GM04504 (cell line): ENCODE measurements around the gene BRD1.

Source experiments
- DNase-seq: peaks from one replicate; pipeline ENCODE4 v3.0.0-alpha.2; 2012; ENCODE audit warnings: low read depth

The BRD1 gene

DNA sequence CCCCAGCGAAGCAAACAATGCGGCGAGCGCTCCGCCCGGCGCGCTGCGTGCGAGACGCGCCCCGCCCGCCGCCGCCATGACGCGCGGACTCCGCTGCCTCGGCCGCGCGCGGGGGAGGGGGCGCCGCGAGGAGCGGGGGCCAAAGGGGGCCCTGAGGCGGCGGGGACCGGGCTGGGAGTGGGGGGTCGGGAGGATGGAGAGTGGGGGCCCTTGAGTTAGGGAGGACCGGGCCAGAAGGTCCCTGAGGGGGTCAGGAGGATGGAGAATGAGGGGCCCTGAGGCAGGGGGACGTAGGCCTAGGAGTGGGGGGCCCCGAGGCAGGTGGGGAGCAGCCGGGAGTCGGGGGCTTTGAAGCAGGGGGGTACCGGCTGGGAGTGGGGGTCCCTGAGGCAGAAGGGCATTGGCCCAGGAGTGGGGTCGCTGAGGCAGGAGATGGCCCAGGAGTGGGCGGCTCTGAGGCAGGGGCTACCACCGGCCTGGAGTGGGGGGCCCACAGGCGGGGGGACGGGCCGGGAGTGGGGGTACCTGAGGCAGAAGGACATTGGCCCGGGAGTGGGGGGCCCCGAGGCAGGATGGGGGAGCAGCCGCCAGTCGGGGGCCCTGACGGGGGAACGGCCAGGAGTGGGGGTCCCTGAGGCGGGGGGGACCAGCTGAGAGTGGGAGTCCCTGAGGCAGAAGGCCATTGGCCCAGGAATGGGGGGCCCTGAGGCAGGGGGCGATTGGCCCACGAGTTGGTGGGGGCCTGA is at the start of gene BRD1:
Gene BRD1, minus strand, starts transcription at position 21 of the 746 bp plus-strand sequence. CDS start 3,556 bp downstream, outside the sequence.
- DNase-seq = no peak

- DNase-seq = no peak
These were observed 45.7 kb upstream of the BRD1 start for GRCh38 chr22:49873228-49873940.

DNA sequence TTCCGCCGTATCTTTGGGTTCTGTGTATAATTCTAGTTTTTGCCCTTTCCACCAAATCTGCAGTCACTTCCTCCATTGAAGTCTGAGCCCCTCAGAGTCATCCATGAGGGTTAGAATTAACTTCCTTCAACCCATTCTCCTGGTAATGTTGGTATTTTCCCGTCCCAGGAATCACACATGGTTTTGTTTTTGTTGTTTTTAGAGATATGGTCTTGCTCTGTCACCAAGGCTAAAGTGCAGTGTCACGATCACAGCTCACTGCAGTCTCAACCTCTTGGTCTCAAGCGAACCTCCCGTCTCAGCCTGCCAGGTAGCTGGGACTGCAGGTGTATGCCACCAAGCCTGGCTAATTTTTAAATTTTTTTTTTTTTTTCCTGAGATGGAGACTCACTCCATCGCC is 44.7 kb upstream of the BRD1 start:
- no peak for DNase-seq

GRCh38 chr22:49871482-49871881 is 43.8 kb upstream of the BRD1 start:
- DNase-seq = no peak

DNA sequence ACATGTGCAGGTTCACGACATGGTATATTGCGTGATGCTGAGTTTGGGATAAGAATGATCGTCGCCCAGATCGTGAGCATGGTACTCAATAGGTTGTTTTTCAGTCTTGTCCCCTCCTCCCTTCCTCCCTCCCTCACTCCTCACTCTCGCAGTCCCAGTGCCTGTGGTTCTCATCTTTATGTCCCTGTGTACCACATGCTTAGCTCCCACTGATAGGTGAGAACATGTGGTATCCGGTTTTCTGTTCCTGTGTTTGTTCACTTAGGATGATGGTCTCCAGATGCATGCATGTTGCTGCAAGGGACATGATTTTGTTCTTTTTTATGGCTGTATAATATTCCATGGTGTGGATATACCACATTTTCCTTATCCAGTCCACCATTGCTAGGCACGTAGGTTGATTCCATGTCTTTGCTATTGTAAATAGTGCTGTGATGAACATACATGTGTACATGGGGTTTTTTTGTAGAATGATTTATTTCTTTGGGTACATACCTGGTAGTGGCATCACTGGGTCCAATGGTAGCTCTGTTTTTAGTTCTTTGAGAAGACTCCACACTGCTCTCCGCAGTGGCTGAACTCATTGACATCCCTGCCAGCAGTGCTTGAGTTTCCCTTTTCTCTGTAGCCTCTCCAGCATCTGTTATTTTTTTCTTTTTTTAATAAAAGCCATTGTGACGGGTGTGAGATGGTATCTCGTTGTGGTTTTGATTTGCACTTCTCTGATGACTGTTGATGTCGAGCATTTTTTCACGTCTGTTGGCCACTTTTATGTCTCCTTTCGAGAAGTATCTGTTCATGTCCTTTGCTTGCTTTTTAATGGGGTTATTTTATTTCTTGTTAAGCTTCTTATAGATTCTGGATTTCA is 42.4 kb upstream of the BRD1 start:
- DNase-seq = no peak

GRCh38 chr22:49869086-49869830 is 41.6 kb upstream of the BRD1 start:
- DNase-seq = no peak

GRCh38 chr22:49867303-49868265 is 39.9 kb upstream of the BRD1 start:
- no peak for DNase-seq

- no peak for DNase-seq
These were observed 39.0 kb upstream of the BRD1 start for GRCh38 chr22:49866646-49867045.

- no peak for DNase-seq
These were observed 38.5 kb upstream of the BRD1 start for GRCh38 chr22:49866134-49866533.

DNA sequence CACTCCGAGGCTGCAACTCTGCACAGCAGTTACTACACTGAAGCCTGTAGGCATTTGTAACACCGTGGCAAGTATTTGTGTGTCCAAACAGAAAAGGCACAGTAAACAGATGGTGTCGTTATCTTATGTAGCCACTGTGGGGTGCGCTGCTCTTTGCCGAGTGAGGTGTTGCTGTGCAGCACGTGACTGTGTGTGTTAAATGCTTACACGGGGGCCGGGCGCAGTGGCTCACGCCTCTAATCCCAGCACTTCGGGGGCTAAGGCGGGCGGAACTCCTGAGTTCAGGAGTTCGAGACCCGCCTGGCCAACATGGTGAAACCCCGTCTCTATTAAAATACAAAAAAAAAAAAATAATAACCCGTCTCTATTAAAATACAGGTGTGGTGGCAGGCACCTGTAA is 37.5 kb upstream of the BRD1 start:
- DNase-seq = no peak

- DNase-seq = no peak
These were observed 36.3 kb upstream of the BRD1 start for GRCh38 chr22:49863931-49864330.

GRCh38 chr22:49862496-49862776 is 34.8 kb upstream of the BRD1 start:
- DNase-seq = no peak

DNA sequence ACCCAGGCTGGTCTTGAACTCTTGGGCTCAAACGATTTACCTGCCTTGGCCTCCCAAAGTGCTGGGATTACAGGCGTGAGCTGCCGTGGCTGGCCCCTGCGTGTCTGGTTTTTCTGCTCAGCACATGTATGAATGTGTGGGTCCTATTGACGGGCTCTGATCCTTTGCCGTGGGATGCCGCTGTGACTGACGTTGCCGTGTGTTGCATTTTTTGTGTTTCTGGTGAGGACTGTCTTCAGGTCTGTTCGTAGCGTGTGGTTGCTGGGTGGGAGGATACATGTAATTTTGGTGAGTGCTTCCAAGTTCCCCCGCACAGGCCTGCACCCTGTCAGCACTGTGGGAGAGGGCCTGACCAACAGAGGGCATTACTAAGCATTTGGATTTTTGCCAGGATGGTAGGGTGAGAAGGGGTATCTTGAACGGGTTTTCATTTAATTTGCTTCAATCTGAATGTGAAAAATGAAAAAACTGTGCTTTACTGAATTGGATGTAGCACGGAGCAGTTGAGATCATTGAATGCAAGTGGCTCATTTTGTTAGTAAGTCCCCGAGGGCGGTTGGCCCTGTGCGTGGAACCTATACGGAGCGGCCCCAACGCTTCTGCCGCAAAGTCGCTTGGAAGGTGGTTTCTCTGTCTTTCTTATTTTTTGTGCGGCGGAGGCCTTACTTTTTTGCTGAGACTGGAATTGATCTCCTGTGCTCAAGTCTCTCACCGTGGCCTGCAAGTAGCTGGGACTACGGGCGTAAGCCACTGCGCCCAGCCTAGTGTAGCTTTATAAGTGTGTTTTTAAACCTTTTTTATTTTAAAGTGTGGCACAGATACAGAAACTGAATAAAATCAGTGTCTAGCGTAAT is 34.2 kb upstream of the BRD1 start:
- DNase-seq = no peak

DNA sequence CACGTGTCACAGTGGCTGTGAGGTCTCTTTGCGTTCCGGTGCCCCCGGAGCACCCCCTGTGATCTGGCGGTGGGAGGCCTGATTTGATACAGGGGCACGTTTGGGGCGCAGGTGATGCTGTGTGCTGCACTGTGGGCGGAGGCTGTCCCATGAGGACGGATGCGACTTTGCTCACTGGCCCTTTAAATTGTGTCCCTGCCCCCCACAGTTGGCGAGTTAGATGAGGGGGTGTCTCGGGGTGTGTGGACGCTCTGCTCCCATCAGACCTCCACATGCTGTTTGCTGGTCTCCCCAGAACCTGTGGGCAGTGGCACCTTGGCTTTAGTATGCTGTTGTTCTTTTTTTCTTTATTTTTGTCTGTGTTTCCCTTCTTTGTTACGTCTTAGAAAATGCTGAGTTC is 31.2 kb upstream of the BRD1 start:
- no peak for DNase-seq

- no peak for DNase-seq
These were observed 29.3 kb upstream of the BRD1 start for GRCh38 chr22:49856766-49857618.

- DNase-seq = no peak
These were observed 28.7 kb upstream of the BRD1 start for GRCh38 chr22:49856343-49856742.

DNA sequence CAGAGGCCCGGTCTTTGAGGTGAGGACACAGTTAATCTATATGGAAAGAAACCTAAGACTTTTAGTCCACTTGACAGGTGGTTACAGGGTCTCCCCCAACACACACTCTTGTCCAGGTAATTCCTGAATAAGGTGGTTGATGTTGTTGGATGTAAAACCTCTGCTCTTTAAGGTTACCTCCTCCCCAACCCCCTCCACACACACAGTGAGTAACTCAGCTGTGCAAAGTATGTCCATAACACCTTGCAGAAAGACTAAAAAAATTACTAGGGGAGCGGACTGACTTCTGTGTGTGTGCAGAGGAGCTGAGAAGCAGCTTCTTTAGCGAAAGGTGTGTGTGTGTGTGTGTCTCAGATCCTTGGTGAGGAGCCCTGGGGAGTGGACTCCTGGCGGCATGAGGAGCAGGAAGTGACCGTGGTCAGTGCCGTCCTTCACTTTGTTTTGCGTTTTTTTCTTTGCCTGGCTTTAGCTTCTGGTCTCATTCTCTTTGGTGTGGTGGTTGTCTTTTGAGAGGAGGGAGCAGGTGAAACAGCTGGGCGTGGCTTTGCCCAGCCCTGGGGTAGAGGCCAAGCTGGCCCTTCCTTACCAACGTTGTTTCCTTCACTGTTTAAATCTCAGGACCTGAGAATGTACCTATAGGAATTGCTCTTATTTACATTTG is 27.7 kb upstream of the BRD1 start:
- DNase-seq = no peak

- no peak for DNase-seq
These were observed 26.5 kb upstream of the BRD1 start for GRCh38 chr22:49853981-49854831.
